Suppressor macrophage treated with lipopolysaccharide for 4 hours (primary cell): Measurements from ENCODE around the gene PVRIG.
"Not testable (repeated sequence)": the region's sequence is repeated elsewhere in the genome, so short reads cannot be mapped to it uniquely, and the experiment has no call there.

Experiments used
- DNase-seq: peaks from one replicate; pipeline ENCODE4 v3.0.0-alpha.2; 2020

PVRIG gene

GRCh38 chr7:100195901-100196322 is 23.8 kb upstream of the PVRIG start:
- DNase-seq: not testable (repeated sequence)

- DNase-seq: no peak
These were observed 21.5 kb upstream of the PVRIG start for GRCh38 chr7:100198266-100198665.

GRCh38 chr7:100200693-100201092 is 19.1 kb upstream of the PVRIG start:
- no peak for DNase-seq

GRCh38 chr7:100204454-100204853 is 15.3 kb upstream of the PVRIG start:
- no peak for DNase-seq

- no peak for DNase-seq
These were observed 10.8 kb upstream of the PVRIG start for GRCh38 chr7:100208911-100209408.

GRCh38 chr7:100209493-100209892 is 10.3 kb upstream of the PVRIG start:
- no peak for DNase-seq

- DNase-seq: no peak
These were observed 8.9 kb upstream of the PVRIG start for GRCh38 chr7:100210805-100211204.

GRCh38 chr7:100211342-100211780 is 8.4 kb upstream of the PVRIG start:
- no peak for DNase-seq

- DNase-seq: no peak
These were observed 7.0 kb upstream of the PVRIG start for GRCh38 chr7:100212631-100213286.

GRCh38 chr7:100213672-100214071 is 6.1 kb upstream of the PVRIG start:
- no peak for DNase-seq

GRCh38 chr7:100214356-100214755 is 5.4 kb upstream of the PVRIG start:
- not testable (repeated sequence) for DNase-seq

GRCh38 chr7:100215895-100216294 is 3.9 kb upstream of the PVRIG start:
- DNase-seq: no peak

- not testable (repeated sequence) for DNase-seq
These were observed 1.8 kb upstream of the PVRIG start for GRCh38 chr7:100217934-100218333.

GRCh38 chr7:100219271-100219737 is 445 bp upstream of the PVRIG start:
- DNase-seq: no peak

- DNase-seq: no peak
These were observed 959 bp downstream of the PVRIG start for GRCh38 chr7:100220586-100221230.

- no peak for DNase-seq
These were observed 1.5 kb downstream of the PVRIG start for GRCh38 chr7:100221231-100221718.

GRCh38 chr7:100221767-100222444 is 2.2 kb downstream of the PVRIG start:
- no peak for DNase-seq

GRCh38 chr7:100222445-100223132 is 2.8 kb downstream of the PVRIG start:
- DNase-seq: no peak

GRCh38 chr7:100223376-100223927 is 3.7 kb downstream of the PVRIG start:
- not testable (repeated sequence) for DNase-seq

- DNase-seq: not testable (repeated sequence)
These were observed 5.1 kb downstream of the PVRIG start for GRCh38 chr7:100224891-100225290.

- DNase-seq: not testable (repeated sequence)
These were observed 15.0 kb downstream of the PVRIG start for GRCh38 chr7:100234660-100235317.

- DNase-seq: not testable (repeated sequence)
These were observed 20.2 kb downstream of the PVRIG start for GRCh38 chr7:100239975-100240374.
